ENCODE measurements around the gene LDLR.

- TF ChIP-seq POLR2A (IDR thresholded peaks at IDR 0.05; ENCODE audit: low read depth, low read length) (no peak), POLR2AphosphoS5 (IDR thresholded peaks at IDR 0.05; ENCODE audit: low read depth, low read length) (no peak)
Observed at GRCh38 chr19:11046605-11047354, 42.5 kb upstream of the LDLR start.
